Measurements from ENCODE around the gene SIPA1L3.

The SIPA1L3 gene

GRCh38 chr19:38125238-38125637 is 218.2 kb downstream of the SIPA1L3 start:
- no peak for DNase-seq

GRCh38 chr19:38130399-38130798 is 223.4 kb downstream of the SIPA1L3 start:
- no peak for DNase-seq

- no peak for DNase-seq
Measured at GRCh38 chr19:38132781-38133180, 225.8 kb downstream of the SIPA1L3 start.

GRCh38 chr19:38133319-38133718 is 226.3 kb downstream of the SIPA1L3 start:
- no peak for DNase-seq

- no peak for DNase-seq
Measured at GRCh38 chr19:38134540-38135149, 227.6 kb downstream of the SIPA1L3 start.

- no peak for DNase-seq
Measured at GRCh38 chr19:38135150-38135998, 228.4 kb downstream of the SIPA1L3 start.

GRCh38 chr19:38139122-38139521 is 232.1 kb downstream of the SIPA1L3 start:
- DNase-seq = no peak

- no peak for DNase-seq
Measured at GRCh38 chr19:38141108-38141507, 234.1 kb downstream of the SIPA1L3 start.

- no peak for DNase-seq
Measured at GRCh38 chr19:38142176-38143035, 235.4 kb downstream of the SIPA1L3 start.

- DNase-seq = no peak
Measured at GRCh38 chr19:38143847-38144246, 236.8 kb downstream of the SIPA1L3 start.

- no peak for DNase-seq
Measured at GRCh38 chr19:38144667-38145066, 237.7 kb downstream of the SIPA1L3 start.

- no peak for DNase-seq
Measured at GRCh38 chr19:38145623-38146022, 238.6 kb downstream of the SIPA1L3 start.

GRCh38 chr19:38148337-38148736 is 241.3 kb downstream of the SIPA1L3 start:
- DNase-seq = no peak

- no peak for DNase-seq
Measured at GRCh38 chr19:38149661-38150061, 242.7 kb downstream of the SIPA1L3 start.

GRCh38 chr19:38151242-38151641 is 244.2 kb downstream of the SIPA1L3 start:
- DNase-seq = no peak

GRCh38 chr19:38152461-38153379 is 245.7 kb downstream of the SIPA1L3 start:
- DNase-seq = no peak

GRCh38 chr19:38155453-38155852 is 248.4 kb downstream of the SIPA1L3 start:
- DNase-seq = no peak

GRCh38 chr19:38158730-38159129 is 251.7 kb downstream of the SIPA1L3 start:
- DNase-seq = no peak

- no peak for DNase-seq
Measured at GRCh38 chr19:38162094-38162493, 255.1 kb downstream of the SIPA1L3 start.

GRCh38 chr19:38162632-38163031 is 255.6 kb downstream of the SIPA1L3 start:
- no peak for DNase-seq

GRCh38 chr19:38163419-38164290 is 256.6 kb downstream of the SIPA1L3 start:
- DNase-seq = no peak

Data from GDM1 (cell line).